LNCaP clone FGC (cell line): Measurements from ENCODE around the gene SAP25.
A peak's percentile ranks its signal among the peaks of the same experiment; 100 is the strongest.

Experiments used
- DNase-seq: peaks from one replicate; pipeline ENCODE4 v3.0.0-alpha.2; 2011; ENCODE audit warnings: low read depth
- H3K4me3 ChIP-seq: 2 replicates; pipeline ENCODE4 v1.5.1; 2011; ENCODE audit warnings: mild to moderate bottlenecking, low read depth, low read length, control low read depth
- CTCF ChIP-seq: IDR thresholded peaks from 2 replicates; pipeline ENCODE4 v1.5.1; 2012; ENCODE audit warnings: mild to moderate bottlenecking; ENCODE audit not compliant: control insufficient read depth, insufficient read depth; ENCODE audit errors: extremely low read depth

Gene SAP25

GRCh38 chr7:100604028-100604975, 30.6 kb upstream of the SAP25 start:
- no peak for DNase-seq
- H3K4me3 ChIP-seq: peak overlapping the region; percentile 66
- TF ChIP-seq CTCF: peak; percentile 34

- H3K4me3 ChIP-seq: no peak overlapping the region
- DNase-seq: no peak
- no peak for TF ChIP-seq CTCF
These were observed 30.0 kb upstream of the SAP25 start for GRCh38 chr7:100603726-100604027.

- no peak for DNase-seq
- no peak overlapping the region for H3K4me3 ChIP-seq
- TF ChIP-seq CTCF: no peak
These were observed 29.4 kb upstream of the SAP25 start for GRCh38 chr7:100602889-100603725.

DNA sequence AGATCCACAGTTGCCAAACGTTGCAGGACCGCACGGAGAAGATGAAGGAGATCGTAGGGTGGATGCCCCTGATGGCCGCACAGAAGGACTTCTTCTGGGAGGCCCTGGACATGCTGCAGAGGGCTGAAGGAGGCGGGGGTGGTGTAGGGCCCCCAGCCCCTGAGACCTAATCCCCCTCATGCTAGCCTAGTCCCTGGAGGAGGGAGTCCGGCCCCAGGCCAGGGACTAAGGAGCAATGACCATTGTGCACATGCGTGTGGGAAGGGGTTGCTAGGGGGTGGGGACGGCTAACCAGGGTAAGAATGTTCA, 27.0 kb upstream of the SAP25 start:
- no peak overlapping the region for H3K4me3 ChIP-seq
- DNase-seq: no peak
- no peak for TF ChIP-seq CTCF

DNA sequence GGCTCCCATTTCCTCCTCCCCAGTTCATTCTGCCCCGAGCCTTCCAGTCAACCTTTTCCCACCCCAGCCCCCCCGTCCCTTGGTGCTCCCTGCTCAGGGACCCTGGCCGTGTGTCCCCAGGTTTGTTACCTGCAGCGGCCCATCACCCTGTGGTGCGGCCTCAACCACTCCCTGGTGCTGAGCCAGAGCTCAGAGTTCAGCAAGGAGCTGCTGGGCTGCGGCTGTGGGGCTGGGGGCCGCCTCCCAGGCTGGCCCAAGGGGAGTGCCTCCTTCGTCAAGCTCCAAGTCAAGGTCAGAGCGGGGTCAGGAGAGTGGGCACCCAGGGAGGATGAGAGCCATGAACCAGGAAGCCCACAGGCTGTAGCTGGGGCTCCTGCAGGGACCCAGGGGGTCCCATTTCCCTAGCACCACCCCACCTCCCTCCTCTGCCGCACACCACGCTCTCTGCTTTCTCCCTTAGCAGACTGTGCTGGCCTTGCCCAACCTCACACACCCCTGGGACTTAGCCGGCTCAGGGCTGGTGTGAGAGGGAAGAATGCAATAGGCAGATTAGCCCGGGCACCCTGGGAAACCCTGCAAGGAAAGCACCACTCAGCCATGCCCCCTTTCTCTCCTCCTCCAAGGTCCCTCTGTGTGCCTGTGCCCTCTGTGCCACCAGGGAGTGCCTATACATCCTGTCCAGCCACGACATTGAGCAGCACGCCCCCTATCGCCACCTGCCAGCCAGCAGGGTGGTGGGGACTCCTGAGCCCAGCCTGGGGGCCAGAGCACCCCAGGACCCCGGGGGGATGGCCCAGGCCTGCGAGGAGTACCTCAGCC, 26.4 kb upstream of the SAP25 start:
- DNase-seq: no peak
- no peak overlapping the region for H3K4me3 ChIP-seq
- no peak for TF ChIP-seq CTCF

DNA sequence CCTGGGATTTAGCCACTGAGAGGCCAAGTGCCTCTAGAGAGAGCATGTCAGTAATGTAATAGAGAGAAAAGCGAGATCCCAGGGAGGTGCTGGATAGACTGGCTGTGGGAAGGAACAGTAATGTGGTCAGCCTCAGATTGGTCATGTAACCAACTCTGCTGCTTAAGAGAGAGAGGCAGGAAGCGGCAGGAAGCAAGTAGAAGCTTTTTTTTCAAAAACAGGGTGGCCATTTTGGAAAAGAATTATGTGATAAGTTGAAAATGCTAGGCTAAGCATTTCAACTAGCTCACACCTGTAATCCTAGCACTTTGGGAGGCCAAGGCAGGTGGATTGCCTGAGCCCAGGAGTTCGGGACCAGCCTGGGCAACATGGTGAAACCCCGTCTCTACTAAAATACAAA, 24.7 kb upstream of the SAP25 start:
- no peak for DNase-seq
- no peak for TF ChIP-seq CTCF
- H3K4me3 ChIP-seq: no peak overlapping the region
